ENCODE data around the gene ZNF324. TPM values are rescaled to one million over a fixed set of nuclear protein-coding genes. Genes with fewer than 3 reads are reported as not detected.
A peak's percentile ranks its signal among the peaks of the same experiment; 100 is the strongest.

ZNF324 gene
- total RNA-seq, 1 experiment from 2014 or later: 18.2 TPM

DNA sequence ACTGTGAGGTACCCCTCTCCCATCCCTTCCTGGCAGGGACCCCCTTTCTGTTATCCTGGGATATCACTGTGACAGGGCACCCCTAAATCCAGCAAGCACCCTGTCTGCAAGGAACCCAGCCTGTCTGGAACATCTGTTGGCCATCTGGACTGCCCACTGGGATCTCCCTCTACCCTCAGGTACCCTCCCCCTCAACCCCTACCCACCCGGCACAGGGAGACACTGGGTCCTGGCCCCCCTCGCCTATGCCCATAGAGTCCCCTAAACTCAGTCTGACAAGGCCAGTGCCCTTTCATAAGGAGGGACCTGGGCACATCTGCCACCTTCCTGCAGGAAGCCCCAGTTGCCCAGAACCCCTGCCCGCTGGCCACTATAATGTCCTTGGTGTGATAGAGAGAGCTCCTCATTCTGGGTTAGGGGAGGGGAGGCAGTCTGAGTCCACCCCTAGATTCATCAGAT, 47.7 kb downstream of the ZNF324 start:
- peak overlapping the region; percentile 69 for H3K4me3 Mint-ChIP-seq (ENCODE audit: low read depth, unreplicated experiment)
- H3K9me3 Mint-ChIP-seq (ENCODE audit: low read depth, unreplicated experiment): no peaks in the 10 kb centered on the region
- no TSS peak for BruUV-seq (replicated peaks)
- no peaks in the 10 kb centered on the region for H3K27me3 Mint-ChIP-seq (ENCODE audit: unreplicated experiment)
- peaks cover 36% of the 10 kb centered on the region for H3K4me1 Mint-ChIP-seq (ENCODE audit: low read depth, unreplicated experiment)
- DNase-seq: no peak
- intact Hi-C loops (cut with micrococcal nuclease; ENCODE audit: unreplicated experiment): no loop called here
- CTCF ChIA-PET: interaction anchor here (0.8 to 1.3 kb wide), 4 partner anchors 39 to 169 kb away, joined by 3 to 7 read pairs (median 4); partner anchors contain the start of genes CHMP2A, ZNF446 and ZNF584
- TF ChIP-seq, protein P1, sequence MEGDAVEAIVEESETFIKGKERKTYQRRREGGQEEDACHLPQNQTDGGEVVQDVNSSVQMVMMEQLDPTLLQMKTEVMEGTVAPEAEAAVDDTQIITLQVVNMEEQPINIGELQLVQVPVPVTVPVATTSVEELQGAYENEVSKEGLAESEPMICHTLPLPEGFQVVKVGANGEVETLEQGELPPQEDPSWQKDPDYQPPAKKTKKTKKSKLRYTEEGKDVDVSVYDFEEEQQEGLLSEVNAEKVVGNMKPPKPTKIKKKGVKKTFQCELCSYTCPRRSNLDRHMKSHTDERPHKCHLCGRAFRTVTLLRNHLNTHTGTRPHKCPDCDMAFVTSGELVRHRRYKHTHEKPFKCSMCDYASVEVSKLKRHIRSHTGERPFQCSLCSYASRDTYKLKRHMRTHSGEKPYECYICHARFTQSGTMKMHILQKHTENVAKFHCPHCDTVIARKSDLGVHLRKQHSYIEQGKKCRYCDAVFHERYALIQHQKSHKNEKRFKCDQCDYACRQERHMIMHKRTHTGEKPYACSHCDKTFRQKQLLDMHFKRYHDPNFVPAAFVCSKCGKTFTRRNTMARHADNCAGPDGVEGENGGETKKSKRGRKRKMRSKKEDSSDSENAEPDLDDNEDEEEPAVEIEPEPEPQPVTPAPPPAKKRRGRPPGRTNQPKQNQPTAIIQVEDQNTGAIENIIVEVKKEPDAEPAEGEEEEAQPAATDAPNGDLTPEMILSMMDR (IDR thresholded peaks at IDR 0.05; ENCODE audit: unreplicated experiment): no peak
- H3K36me3 Mint-ChIP-seq (ENCODE audit: insufficient read depth, unreplicated experiment): peaks cover 78% of the 10 kb centered on the region
- peak overlapping the region; percentile 73 for H3K27ac Mint-ChIP-seq (ENCODE audit: unreplicated experiment)

DNA sequence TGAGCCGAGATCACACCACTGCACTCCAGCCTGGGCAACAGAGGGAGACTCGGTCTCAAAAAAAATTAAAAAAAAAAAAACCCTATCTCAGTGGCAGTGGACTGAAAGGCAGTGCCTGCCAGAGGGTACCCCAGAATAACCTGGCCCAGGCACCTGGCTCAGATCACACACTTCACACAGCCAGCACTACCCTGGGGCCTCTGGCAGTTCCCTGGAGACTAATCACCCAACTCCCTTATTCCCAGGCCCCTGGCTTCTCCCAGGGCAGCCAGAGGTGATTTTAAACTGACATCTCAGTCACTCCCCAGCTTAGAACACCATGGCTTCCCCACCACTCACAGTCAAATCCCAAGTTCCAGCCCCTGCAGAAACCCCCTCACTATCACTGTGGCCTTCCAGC, 48.4 kb downstream of the ZNF324 start:
- Mint-ChIP-seq H3K4me1 (ENCODE audit: low read depth, unreplicated experiment) (peaks cover 39% of the 10 kb centered on the region), H3K9me3 (ENCODE audit: low read depth, unreplicated experiment) (no peaks in the 10 kb centered on the region), H3K27me3 (ENCODE audit: unreplicated experiment) (no peaks in the 10 kb centered on the region), H3K27ac (ENCODE audit: unreplicated experiment) (no peak overlapping the region), H3K36me3 (ENCODE audit: insufficient read depth, unreplicated experiment) (peaks cover 84% of the 10 kb centered on the region), H3K4me3 (ENCODE audit: low read depth, unreplicated experiment) (peak overlapping the region; percentile 16)
- intact Hi-C loops (cut with micrococcal nuclease; ENCODE audit: unreplicated experiment): no loop called here
- CTCF ChIA-PET: no interaction called here
- TF ChIP-seq, protein P1 (IDR thresholded peaks at IDR 0.05; ENCODE audit: unreplicated experiment): no peak
- BruUV-seq (replicated peaks): no TSS peak
- DNase-seq: no peak

DNA sequence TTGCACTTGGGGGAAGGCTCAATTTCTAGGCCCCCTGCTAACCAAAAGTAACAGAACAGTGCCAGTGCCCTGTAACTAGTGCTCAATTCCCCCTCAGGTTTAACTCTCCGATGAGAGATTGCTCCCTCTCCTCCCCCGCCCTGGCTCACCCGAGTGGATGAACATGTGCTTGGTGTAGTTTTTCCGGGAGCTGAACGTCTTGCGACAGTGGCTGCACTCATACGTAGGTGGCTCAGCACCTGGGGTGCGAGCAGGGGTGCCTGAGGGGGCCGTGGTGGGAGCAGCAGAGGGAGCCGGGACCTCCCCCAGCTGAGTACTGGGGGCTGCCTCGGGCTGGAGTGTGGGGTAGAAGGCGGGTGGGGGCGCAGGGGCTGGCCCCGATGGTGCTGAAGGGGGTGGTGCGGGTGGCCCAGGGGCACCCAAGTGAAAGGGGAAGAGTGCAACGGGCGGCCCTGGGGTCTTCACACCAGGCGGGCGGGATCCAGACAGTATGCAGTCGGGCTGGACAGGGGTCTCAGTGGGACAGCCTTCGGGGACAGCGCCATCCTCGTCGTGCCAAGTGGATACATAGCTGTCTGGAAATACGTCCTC, 49.5 kb downstream of the ZNF324 start:
- BruUV-seq (replicated peaks): no TSS peak
- Mint-ChIP-seq H3K4me3 (ENCODE audit: low read depth, unreplicated experiment) (no peak overlapping the region), H3K27ac (ENCODE audit: unreplicated experiment) (no peak overlapping the region), H3K27me3 (ENCODE audit: unreplicated experiment) (no peaks in the 10 kb centered on the region), H3K36me3 (ENCODE audit: insufficient read depth, unreplicated experiment) (peaks cover 86% of the 10 kb centered on the region), H3K9me3 (ENCODE audit: low read depth, unreplicated experiment) (no peaks in the 10 kb centered on the region), H3K4me1 (ENCODE audit: low read depth, unreplicated experiment) (peaks cover 44% of the 10 kb centered on the region)
- TF ChIP-seq, protein P1 (IDR thresholded peaks at IDR 0.05; ENCODE audit: unreplicated experiment): no peak
- CTCF ChIA-PET: no interaction called here
- intact Hi-C loops (cut with micrococcal nuclease; ENCODE audit: unreplicated experiment): no loop called here
- no peak for DNase-seq

DNA sequence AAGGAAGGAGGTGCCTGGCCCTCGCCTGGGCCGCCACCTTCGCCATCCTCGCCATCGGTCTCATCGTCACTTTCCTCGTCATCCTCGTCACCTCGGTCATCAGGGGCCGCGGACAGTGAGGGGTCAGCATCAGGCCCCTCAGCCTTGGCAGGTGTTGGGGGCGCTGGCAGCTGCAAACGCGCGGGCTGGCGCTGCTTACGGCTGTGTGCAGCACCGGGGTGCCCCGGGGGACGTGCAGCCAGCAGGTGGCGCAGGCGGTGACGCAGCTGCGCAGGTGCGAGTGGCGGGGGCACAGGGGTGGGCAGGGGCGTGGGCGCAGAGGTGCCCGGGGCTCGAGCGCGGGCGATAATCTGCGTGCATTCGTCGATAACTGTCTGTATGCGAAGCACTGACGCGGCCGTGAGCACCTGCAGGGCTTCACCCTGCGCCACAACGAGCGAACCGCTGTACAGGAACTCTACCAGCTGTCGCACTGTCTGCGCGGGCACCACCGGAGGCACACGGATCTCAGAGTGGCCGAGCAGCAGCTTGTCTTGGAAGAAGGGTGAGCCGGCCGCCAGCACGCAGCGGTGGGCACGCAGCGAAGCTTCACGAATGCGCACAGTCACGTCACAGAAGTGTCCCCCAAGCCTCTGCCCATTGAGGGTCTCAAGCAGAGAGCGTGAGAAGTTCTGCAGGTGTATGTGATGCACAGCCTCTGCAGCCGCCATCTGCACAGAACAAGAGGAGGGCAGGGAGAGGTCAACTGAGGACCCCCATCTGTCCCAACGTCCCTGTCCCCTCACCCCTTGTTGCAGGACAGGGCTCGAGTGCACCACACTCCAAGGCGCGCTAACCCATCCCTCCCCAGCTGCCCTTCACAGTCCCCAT, 50.3 kb downstream of the ZNF324 start:
- Mint-ChIP-seq H3K9me3 (ENCODE audit: low read depth, unreplicated experiment) (no peaks in the 10 kb centered on the region), H3K27me3 (ENCODE audit: unreplicated experiment) (no peaks in the 10 kb centered on the region), H3K4me1 (ENCODE audit: low read depth, unreplicated experiment) (peaks cover 44% of the 10 kb centered on the region), H3K27ac (ENCODE audit: unreplicated experiment) (no peak overlapping the region), H3K4me3 (ENCODE audit: low read depth, unreplicated experiment) (no peak overlapping the region), H3K36me3 (ENCODE audit: insufficient read depth, unreplicated experiment) (peaks cover 81% of the 10 kb centered on the region)
- CTCF ChIA-PET: interaction anchor here (0.5 kb wide), 1 partner anchor 718 kb away, joined by 3 read pairs; no protein-coding TSS in a partner anchor
- TF ChIP-seq, protein P1 (IDR thresholded peaks at IDR 0.05; ENCODE audit: unreplicated experiment): no peak
- BruUV-seq (replicated peaks): TSS peak; percentile 13
- intact Hi-C loops (cut with micrococcal nuclease; ENCODE audit: unreplicated experiment): no loop called here
- DNase-seq: no peak
